HG03175 (cell line): ENCODE data around the gene UNC13A.
"Not testable (repeated sequence)": the region's sequence is repeated elsewhere in the genome, so short reads cannot be mapped to it uniquely, and the experiment has no call there.

Experiments used
- ATAC-seq: cut with Tn5 transposase; IDR thresholded peaks from one replicate; pipeline ENCODE4 v1.9.1; 2021; ENCODE audit warnings: mild to moderate bottlenecking, moderate library complexity; ENCODE audit not compliant: unreplicated experiment

The UNC13A gene

DNA sequence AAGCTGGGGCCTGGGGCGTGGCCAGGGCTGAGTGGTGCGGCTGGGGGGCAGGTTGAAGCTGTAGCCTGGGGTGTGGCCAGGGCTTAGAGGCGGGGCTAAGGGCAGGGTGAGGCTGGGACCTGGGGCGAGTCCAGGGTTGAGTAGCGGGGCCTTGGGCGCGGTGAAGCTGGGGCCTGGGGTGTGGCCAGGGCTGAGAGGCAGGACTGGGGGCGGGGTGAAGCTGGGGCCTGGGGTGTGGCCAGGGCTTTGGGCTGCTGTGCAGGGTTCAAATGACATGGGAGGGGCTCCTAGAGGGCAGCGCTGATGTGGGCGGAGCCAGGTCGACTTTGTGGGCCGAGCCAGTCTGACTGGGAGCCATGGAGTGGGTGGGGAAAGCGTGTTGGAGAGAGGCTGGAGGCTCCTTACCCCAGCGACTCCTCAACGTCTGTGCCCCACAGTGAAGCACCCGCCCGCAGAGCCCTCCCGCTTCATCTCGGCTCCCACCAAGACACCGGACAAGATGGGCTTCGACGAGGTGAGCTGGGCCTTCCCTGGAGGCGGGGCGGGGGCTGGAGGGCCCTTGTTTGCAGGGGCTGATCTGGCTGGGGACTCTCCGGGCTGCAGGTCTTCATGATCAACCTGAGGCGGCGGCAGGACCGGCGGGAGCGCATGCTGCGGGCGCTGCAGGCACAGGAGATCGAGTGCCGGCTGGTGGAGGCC is 111.2 kb downstream of the UNC13A start:
- no peak for ATAC-seq

DNA sequence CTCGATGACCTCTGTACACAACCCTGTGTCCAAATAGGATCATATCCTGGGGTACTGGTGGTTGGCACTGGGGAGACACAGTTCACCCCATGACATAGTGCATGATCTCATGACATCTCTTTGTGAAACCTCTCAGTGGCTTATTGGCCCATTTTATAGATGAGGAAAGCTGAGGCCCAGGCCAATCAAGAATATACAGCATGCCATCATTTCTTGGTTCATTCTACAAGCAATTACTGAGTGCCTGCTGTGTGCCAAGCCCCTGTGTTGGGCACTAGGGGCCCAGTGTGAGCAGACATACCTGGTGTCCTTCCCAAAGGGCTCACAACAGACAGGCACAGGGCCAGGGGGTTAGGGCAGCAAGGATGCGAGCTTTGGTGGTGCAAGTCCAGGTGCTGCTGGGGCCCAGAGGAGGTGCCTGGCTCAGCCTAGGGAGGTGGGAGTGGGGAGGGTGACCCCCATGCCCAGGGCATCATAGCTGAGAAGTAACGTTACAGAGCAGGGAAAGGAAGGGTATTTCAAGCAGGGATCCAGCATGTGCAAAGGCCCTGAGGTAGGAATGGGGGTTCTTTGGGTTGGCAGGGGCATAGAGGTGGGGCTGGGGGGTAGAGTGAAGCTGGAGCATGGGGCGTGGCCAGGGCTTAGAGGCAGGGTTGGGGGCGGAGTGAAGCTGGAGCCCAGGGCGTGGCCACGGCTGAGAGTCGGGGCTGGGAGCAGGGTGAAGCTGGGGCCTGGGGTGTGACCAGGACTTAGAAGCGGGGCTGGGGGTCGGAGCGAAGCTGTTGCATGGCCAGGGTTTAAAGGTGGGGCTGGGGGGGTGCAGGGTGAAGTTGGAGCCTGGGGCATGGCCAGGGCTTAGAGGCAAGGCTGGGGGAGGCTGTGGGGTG is 112.0 kb downstream of the UNC13A start:
- no peak for ATAC-seq

DNA sequence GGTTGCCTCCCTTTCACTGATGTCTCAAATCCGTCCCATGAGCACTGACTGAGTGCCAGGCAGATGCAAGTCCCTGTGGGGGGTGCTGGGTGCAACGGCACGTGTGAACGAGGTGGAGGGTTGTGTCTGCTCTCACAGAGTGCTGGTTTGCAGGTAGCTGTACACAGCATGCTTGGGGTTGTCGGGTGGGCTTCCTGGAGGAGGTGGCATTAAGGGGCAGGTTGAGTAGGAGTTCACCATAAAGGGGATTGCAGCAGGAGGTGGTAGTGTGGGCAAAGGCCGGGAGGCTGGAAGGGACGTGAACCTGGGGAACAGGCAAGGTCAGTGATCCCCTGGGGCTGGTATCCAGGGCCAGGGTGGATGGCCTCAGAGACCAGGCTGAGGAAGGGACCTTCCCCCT is 115.5 kb downstream of the UNC13A start:
- ATAC-seq: no peak

DNA sequence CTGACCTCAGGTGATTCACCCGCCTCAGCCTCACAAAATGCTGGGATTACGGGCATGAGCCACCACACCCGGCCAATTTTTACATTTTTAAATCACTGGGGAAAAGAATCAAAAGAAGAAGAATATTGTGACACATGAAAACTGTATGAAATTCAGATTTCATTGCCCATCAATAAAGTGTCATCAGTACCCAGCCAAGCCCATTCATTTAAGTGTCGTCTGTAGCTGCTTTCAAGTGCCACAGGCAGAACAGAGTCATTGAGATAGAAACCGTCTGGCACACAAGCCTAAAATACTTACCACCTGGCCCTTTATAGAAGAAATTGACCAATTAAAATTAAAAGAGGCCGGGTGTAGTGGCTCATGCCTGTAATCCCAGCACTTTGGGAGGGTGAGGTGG is 117.4 kb downstream of the UNC13A start:
- ATAC-seq: no peak

DNA sequence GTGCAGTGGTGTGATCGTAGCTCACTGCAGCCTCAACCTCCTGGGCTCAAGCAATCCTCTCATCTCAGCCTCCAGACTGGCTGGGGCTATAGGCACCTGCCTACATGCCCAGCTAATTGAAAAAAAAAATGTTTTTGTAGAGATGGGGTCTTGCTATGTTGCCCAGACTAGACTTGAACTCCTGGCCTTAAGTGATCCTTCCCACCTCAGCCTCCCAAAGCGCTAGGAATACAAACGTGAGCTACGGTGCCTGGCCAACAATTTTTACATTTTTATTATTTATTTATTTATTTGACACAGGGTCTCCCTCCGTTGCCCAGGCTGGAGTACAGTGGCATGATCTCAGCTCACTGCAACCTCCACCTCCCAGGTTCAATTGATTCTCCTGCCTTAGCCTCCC is 117.9 kb downstream of the UNC13A start:
- not testable (repeated sequence) for ATAC-seq

DNA sequence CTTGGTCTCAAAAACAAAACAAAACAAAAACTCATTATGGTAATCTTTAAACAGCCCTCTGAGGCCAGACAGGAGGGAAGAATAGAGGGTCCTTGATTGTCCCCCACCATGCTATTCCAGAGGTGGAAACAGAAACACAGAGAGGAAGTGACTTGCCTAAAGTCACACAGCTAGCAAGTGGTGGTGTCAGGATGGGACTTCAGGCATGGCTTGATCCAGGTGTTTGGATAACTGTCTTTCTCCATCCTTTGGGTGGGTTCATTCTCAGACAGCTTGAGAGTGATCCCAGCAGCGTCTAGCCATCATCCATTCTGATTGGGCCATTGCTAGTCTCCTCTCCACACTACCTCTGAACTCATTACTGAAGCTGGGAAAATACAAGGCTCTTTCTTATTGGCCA is 120.2 kb downstream of the UNC13A start:
- ATAC-seq: no peak

DNA sequence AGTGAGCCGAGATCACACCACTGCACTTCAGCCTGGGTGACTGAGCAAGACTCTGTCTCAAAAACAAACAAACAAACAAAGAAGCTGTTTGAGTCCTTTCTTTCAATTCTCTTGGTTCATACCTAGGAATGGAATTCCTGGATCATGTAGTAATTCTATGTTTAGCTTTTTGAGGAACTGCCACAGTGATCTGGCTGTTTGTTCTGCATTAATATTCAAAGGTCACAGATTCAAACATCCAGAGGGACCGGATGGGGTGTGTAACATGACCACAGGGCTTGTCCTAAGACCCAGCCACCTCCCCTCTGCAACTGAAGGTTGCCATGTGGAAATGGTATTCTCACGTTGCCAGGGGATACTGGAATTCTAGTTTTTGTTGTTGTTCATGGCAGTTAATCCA is 122.5 kb downstream of the UNC13A start:
- no peak for ATAC-seq

DNA sequence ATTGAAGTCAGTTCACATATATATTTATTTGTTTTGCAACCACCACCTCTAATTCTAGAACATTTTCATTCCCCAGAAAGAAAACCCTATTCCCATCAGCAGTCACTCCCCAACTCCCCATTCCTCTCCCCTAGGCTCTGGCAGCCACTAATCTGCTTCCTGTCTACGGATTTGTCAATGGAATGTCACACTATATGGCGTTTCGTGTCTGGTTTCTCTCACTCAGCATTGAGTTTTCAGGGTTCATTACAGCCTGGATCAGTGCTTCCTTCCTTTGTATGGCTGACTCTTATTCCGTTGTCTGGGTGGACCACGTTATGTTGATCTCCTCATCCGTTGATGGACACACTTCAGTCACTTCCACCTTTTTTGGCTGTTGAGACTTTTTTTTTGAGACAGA is 123.4 kb downstream of the UNC13A start:
- ATAC-seq: no peak

DNA sequence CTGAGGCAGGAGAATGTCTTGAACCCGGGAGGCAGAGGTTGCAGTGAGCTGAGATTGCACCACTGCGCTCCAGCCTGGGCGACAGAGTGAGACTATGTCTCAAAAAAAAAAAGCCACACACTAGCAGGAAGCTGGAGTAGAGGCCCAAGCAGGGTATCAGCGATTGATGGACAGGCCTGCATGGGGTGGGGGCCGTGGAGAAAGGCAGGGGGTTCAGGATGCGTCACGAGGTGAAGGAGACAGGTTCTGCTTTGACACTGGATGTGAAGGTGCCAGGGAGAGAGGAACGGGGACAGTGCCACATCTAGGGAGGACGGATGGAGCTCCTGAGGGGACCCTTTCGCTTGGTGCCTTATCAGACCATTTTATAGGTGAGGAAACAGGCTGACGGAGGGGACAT is 125.6 kb downstream of the UNC13A start:
- no peak for ATAC-seq

DNA sequence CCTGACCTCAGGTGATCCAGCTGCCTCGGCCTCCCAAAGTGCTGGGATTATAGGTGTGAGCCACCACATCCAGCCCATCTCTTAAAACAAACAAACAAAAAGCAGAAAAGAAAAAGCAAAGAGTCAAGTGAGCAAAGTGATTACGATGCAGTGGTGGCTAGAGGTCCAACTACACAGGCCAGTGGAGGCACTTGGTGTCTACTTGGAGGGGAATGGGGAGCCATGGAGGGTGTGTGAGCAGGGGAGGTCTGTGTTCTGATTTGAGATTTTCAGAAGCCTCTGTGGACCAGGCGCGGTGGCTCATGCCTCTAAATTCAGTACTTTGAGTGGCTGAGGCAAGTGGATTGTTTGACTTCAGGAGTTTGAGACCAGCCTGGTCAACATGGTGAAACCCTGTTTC is 126.1 kb downstream of the UNC13A start:
- ATAC-seq: no peak

DNA sequence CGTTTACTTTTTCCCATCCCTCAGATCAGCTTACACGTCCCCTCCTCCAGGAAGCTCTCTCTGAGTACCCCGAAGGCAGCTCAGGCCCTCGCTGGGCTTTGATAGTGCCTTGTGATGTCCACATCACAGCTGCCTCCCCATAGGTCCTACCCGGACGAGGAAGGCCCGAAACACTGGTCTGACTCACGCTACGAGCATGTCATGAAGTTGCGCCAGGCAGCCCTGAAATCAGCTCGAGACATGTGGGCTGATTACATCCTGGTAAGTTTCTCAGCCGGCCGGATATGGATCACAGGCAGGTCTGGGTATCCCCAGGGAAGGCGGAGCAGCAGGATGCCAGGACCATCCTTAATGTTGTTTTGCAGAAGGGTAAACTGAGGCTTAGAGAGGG is 128.0 kb downstream of the UNC13A start:
- no peak for ATAC-seq

DNA sequence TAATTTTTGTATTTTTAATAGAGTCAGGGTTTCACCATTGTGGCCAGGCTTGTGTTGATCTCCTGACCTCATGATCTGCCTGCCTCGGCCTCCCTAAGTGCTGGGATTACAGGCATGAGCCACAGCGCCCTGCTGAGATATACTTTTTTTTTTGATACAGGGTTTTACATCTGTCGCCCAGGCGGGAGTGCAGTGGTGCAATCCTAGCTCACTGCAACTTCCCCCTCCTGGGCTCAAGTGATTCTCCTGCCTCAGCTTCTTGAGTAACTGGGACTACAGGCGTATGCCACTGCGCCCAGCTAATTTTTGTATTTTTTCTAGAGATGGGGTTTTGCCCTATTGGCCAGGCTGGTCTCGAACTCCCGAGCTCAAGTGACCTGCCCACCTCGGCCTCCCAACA is 130.7 kb downstream of the UNC13A start:
- no peak for ATAC-seq

DNA sequence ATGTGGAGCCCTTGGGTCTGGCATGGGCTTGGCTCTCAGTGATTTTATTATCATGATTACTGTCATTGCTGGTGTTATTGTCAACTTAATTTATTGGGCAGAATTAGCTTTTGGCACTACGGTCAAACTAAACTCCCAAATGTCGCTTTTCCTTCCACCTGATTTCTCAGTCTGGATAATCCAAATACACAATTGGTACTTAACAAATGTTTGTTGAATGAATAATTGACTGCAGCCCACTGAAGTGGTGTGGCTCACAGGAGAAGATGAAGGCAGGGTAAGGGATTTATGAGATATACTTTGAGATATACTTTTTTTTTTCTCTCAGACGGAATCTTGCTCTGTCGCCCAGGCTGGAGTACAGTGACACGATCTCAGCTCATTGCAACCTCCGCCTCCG is 131.2 kb downstream of the UNC13A start:
- no peak for ATAC-seq

DNA sequence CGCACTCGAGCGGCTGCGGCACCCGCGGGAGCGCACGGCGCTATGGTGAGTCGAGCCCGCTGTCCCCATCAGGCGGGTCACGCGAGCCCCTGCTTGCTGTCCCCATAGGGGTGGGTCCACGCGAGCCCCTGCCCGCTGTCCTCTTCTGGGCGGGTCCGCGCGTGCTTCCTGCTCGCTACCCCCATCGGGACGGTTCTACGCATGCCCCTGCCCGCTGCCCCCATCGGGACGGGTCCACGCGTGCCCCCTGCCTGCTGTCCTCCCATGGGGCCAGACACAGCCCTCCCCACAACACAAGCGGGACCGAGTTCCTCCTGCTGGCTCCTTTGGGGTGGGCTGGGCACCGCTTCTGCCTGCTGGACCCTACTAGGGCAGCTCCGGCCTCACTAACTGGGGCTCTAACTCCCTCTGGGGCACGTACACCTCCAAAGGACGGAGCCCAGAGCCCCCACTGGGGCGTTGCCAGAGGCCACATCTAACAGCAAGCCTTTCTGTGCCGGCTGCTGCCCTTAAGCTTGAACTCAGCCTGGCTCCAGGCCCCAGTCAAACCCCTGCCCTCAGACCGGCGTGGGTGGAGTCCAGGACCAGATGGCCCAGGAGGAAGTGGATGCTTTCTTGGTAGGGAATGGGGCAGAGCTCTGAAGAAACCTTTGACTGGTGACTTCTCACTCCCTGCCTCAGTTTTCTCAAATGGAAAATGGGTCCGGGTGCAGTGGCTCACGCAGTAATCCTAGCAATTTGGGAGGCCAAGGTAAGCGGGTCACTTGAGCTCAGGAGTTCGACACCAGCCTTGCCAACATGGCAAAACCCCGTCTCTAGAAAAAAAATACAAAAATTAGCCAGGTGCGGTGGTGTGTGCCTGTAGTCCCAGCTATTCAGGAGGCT is 132.0 kb downstream of the UNC13A start:
- peak; percentile 28 for ATAC-seq

DNA sequence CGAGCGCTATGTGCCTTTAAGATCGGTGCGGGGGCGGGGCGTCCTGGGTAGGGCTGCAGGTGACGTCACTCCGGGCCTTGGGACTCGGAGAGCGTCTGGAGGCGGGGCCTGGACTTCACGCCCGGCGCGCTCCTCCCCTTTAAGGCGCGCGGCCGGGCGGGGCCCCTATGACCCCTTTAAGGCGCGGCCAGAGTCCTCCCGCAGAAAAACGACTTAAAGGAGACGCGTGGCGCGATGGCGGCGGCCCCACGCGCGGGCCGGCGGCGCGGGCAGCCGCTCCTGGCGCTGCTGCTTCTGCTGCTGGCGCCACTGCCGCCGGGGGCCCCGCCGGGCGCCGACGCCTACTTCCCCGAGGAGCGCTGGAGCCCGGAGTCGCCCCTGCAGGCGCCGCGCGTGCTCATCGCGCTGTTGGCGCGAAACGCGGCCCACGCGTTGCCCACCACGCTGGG is 132.7 kb downstream of the UNC13A start, which contains the start of gene COLGALT1:
Gene COLGALT1 (plus strand): TSS at position 170 of the 449 bp plus-strand sequence. CDS start 65 bp downstream, at position 235.
- peak; percentile 91 for ATAC-seq

DNA sequence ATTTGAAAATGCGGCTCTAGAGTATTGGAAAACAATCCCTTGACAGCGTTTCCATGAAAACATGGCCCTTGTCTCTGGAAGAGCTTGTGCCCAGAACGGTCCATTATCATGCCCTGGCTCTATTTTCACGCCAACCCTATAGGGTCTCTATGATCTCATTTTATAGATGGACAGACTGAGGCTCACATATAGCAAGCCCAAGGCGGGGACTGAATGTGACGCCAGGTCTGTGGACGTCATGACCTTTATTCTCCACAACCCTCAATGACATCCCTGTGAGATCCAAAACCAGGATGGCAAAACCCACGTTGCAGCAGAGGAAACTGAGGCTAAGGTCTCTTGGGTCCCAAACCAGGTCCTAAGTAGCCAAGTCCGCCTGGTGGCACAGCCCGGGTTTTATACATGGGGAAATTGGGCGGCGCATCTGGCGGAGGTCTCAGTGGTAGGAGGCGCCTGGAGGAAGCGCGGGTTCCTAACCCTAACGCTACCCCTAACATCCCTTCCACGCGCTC is 133.1 kb downstream of the UNC13A start:
- no peak for ATAC-seq

DNA sequence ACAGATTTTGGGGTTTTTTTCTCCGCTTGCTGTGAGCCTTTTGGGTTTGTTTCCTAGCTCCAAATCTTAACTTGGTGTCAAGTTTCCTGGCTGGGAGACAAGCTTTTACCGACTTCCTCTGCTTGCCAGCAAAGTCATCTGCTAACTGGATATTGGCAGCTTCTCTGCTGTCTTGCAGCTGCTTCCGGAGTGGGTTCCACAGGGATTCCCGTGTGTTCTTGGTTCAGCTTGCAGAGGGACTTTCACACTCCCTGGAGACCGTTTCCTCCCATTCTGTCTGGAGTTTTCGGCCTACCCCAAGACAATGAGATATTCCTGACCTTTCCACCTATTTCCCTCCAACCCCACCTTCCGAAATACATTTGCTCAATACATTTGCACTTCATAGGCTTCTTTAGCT is 134.9 kb downstream of the UNC13A start:
- ATAC-seq: no peak

DNA sequence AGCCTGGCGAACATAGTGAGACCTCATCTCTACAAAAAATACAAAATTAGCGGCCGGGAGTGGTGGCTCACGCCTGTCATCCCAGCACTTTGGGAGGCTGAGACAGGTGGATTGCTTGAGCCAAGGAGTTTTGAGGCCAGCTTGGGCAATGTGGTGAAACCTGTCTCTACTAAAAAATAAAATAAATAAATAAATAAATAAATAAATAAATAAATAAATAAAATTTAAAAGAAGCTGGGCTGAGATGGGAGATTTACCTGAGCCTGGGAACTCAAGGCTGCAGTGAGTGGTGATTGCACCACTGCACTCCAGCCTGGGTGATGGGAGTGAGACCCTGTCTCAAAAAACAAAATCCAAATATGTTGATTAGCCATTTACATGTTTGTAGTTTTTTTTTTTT is 135.4 kb downstream of the UNC13A start:
- not testable (repeated sequence) for ATAC-seq
